ENCODE data around the gene SLC29A1.

Gene SLC29A1

DNA sequence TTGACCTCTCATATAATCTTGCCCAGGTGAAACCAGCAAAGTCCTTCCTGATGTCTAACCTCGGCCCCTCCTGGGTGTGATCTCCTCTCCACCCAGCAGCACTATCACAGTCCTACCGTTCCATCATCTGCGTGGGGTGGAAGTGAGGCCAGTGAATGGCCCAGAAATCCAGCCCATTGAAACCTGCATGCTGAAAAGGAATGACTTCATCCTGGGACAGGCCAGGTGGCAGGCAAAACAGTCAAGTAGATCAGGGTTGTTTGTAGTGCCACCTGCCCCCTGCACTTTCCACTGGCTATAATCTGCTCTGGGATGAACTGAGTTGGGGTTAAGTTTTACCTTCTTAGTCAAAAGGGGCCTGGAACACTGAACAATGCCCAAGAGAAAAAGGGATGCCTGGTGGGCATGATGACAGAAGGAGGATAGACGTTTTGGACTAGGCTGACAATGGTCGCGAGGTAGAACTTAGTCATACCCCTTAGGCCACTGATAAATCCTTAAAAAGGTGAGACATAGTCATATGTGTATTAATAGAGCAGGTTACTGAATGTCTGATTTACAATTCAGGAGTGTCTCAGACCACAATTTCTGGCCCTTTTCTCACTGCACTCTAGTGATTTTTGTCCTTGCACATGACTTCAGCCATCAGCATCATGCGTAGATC, 15.4 kb downstream of the SLC29A1 start:
- no peak for TF ChIP-seq CTCF (IDR thresholded peaks at IDR 0.05; ENCODE audit: unreplicated experiment in 3 of 3)
- Mint-ChIP-seq H3K4me1 (peaks cover 31% of the 10 kb centered on the region), H3K27me3 (ENCODE audit: low read depth) (peaks cover 10% of the 10 kb centered on the region), H3K4me3 (peak overlapping the region; percentile 82 to 87 (median 86)), H3K36me3 (ENCODE audit: low read depth) (no peaks in the 10 kb centered on the region), H3K27ac (peak overlapping the region; percentile 39 to 93 (median 74)), H3K9me3 (no peaks in the 10 kb centered on the region)

- Mint-ChIP-seq H3K4me3 (peak overlapping the region in 2 of 3 experiments; percentile 45 to 60), H3K27me3 (ENCODE audit: low read depth) (peaks cover 16% of the 10 kb centered on the region), H3K27ac (no peak overlapping the region), H3K4me1 (peaks cover 16% of the 10 kb centered on the region), H3K9me3 (no peaks in the 10 kb centered on the region), H3K36me3 (ENCODE audit: low read depth) (peaks cover 5% of the 10 kb centered on the region)
- TF ChIP-seq CTCF (IDR thresholded peaks at IDR 0.05; ENCODE audit: unreplicated experiment in 3 of 3) = no peak
Observed at GRCh38 chr6:44243345-44243744, 19.9 kb downstream of the SLC29A1 start.

DNA sequence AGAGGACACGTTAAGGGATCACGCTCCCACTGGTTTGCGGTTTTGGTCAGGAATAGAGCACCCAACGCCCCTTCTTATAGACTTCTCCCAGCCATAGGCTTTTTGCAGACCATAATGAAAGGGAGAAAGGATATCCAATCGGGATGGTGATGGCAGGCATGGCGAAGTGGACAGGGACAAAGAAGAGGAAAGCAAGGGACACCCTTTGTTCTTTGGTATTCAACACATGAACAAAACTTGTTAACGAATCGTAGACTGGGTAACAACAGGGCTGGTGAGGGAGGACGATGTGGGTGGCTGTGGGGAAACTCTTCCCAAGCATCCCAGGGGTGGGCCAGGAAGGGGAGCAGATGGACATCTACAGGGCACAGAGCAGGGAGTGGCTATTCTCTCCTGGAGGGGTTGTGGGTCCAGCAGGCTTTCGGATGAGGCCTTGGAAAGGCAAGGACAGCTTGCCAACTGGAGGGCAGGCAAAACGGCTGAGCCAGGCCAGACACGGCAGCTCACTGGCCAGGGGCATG, 22.1 kb downstream of the SLC29A1 start:
- Mint-ChIP-seq H3K9me3 (no peaks in the 10 kb centered on the region), H3K27ac (peak overlapping the region; percentile 30 to 92 (median 59)), H3K27me3 (ENCODE audit: low read depth) (peaks cover 10% of the 10 kb centered on the region), H3K4me3 (peak overlapping the region; percentile 98 to 100 (median 99)), H3K4me1 (peaks cover 30% of the 10 kb centered on the region), H3K36me3 (ENCODE audit: low read depth) (peaks cover 26% of the 10 kb centered on the region)
- TF ChIP-seq CTCF (IDR thresholded peaks at IDR 0.05; ENCODE audit: unreplicated experiment in 3 of 3) = no peak

- Mint-ChIP-seq H3K4me3 (peak overlapping the region; percentile 98 to 100 (median 99)), H3K9me3 (no peaks in the 10 kb centered on the region), H3K4me1 (peaks cover 31% of the 10 kb centered on the region), H3K27ac (peak overlapping the region; percentile 96 to 99 (median 98)), H3K27me3 (ENCODE audit: low read depth) (peaks cover 10% of the 10 kb centered on the region), H3K36me3 (ENCODE audit: low read depth) (peaks cover 33% of the 10 kb centered on the region)
- peak in 1 of 3 experiments; percentile 37 for TF ChIP-seq CTCF (IDR thresholded peaks at IDR 0.05; ENCODE audit: unreplicated experiment in 3 of 3)
Observed at GRCh38 chr6:44245912-44246662, 22.7 kb downstream of the SLC29A1 start.

DNA sequence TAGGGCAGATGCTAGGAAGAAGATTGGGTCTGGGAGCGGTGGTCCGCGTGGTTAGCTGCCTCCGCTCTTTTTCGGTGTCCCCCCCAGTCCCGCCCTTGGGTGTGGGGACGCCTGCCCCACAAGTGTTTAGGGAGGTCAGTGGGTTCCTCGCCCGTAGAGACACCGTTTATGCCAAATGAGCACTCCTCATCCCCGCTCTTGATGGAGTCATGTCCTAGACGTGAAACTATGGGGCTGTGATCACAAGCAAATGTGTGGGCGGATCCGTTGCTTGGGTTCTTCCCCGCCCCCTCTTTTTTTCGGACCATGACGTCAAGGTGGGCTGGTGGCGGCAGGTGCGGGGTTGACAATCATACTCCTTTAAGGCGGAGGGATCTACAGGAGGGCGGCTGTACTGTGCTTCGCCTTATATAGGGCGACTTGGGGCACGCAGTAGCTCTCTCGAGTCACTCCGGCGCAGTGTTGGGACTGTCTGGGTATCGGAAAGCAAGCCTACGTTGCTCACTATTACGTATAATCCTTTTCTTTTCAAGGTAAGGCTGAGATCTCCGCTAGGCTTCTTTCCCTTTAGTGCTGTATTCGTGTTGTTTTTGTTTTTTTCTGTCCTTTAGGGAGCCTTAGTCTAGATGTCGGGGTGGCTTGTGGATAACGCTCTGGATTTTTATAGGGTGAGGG, 23.4 kb downstream of the SLC29A1 start, which contains the start of gene HSP90AB1:
TSS of gene HSP90AB1 (plus strand) at position 439 of the 675 bp plus-strand sequence. CDS start 1,529 bp downstream, outside the sequence.
- Mint-ChIP-seq H3K27ac (peak within 1 kb of the TSS; percentile 96 to 99 (median 98)), H3K4me3 (peak within 1 kb of the TSS; percentile 98 to 100 (median 99)), H3K9me3 (no peaks in the 10 kb centered on the region), H3K36me3 (ENCODE audit: low read depth) (peaks cover 40% of the 10 kb centered on the region), H3K27me3 (ENCODE audit: low read depth) (peaks cover 10% of the 10 kb centered on the region), H3K4me1 (peaks cover 34% of the 10 kb centered on the region)
- no peak for TF ChIP-seq CTCF (IDR thresholded peaks at IDR 0.05; ENCODE audit: unreplicated experiment in 3 of 3)

Measured in nephron (organoid).